KMS-11 (cell line): Measurements from ENCODE around the gene MRPS22.

Source experiments
- H2AFZ ChIP-seq: fragments of 200-600 bp; sonication (generic); 2 replicates; pipeline ENCODE4 v1.6.1; 2016; ENCODE audit warnings: antibody characterized with exemption, mixed run types, low read depth
- H3K27ac ChIP-seq: fragments of 200-600 bp; sonication (generic); 2 replicates; pipeline ENCODE4 v1.6.1; 2016; ENCODE audit warnings: mild to moderate bottlenecking, mixed run types
- H3K27me3 ChIP-seq: fragments of 200-600 bp; sonication (generic); 2 replicates; pipeline ENCODE4 v1.6.1; 2017; ENCODE audit warnings: mild to moderate bottlenecking, low read depth, mixed run types, moderate library complexity; ENCODE audit not compliant: insufficient read depth
- H3K36me3 ChIP-seq: fragments of 200-600 bp; sonication (generic); 2 replicates; pipeline ENCODE4 v1.6.1; 2017; ENCODE audit warnings: mild to moderate bottlenecking, mixed run types; ENCODE audit not compliant: insufficient read depth
- H3K4me1 ChIP-seq: fragments of 200-600 bp; sonication (generic); 2 replicates; pipeline ENCODE4 v1.6.1; 2016; ENCODE audit warnings: mild to moderate bottlenecking, low read depth, mixed run types; ENCODE audit not compliant: poor library complexity, severe bottlenecking
- H3K4me2 ChIP-seq: fragments of 200-600 bp; sonication (generic); 2 replicates; pipeline ENCODE4 v1.7.0; 2016; ENCODE audit warnings: mild to moderate bottlenecking, mixed run types
- H3K4me3 ChIP-seq: fragments of 200-600 bp; sonication (generic); IDR thresholded peaks from 2 replicates; pipeline ENCODE4 v1.6.1; 2017; ENCODE audit warnings: low read depth, low read length, mixed read lengths; ENCODE audit not compliant: insufficient read depth
- H3K79me2 ChIP-seq: fragments of 200-600 bp; sonication (generic); 2 replicates; pipeline ENCODE4 v1.6.1; 2016; ENCODE audit warnings: low read depth, mixed run types; ENCODE audit not compliant: insufficient read depth
- H3K9ac ChIP-seq: fragments of 200-600 bp; sonication (generic); 2 replicates; pipeline ENCODE4 v1.6.1; 2016; ENCODE audit warnings: mild to moderate bottlenecking, mixed run types
- H4K20me1 ChIP-seq: fragments of 200-600 bp; sonication (generic); 2 replicates; pipeline ENCODE4 v1.6.1; 2016; ENCODE audit warnings: mild to moderate bottlenecking, mixed run types; ENCODE audit not compliant: insufficient read depth
- TF ChIP-seq, protein P1 (sequence below): fragments of 200-600 bp; sonication (generic); conservative IDR thresholded peaks from 2 replicates; pipeline ENCODE4 v1.6.1; 2017; ENCODE audit warnings: low read depth, mild to moderate bottlenecking, antibody characterized with exemption, low read length, moderate library complexity, mixed read lengths

MRPS22 gene

DNA sequence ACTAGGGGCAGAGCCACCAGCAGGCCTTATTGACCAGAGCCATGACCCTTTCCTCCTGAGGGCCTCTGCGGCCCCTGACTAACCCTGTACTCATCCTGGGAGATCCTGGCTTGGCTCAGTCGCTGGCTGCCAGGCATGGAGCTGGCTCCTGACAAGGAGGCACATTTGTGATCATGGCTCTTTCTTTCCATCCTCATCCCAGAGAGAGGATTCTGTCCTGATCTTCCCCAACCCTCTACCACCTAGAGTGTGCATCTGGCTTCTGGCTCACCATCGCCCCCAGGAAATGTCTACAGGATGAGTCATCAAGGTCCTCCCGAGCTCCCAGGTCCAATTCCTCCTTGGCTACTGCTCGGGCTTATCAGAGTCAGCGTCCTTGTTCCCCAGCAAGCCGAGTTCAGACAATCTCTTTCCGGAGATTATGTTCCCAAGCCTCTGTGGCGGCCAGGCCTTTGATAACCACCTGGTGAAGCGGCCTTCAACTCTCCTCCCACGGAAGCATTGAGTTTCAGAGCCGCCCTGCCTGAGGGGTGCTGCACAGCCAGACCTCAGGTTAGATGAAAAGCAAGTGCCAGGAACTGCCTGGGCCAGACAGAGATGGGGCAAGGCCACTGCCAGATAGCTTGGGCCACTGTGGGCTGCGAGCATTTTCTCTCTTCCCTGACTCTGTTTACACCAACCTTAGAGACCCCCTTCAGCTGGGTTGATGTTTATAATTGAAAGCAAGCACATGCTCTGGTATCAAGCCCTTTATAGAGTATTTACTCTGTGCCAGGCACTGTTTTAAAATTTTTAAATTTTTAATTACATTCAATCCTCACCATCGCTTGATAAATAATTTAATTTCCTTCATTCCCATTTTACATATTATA, 44.3 kb upstream of the MRPS22 start:
- H3K9ac ChIP-seq, result no peak overlapping the region
- no peaks in the 10 kb centered on the region for H3K36me3 ChIP-seq
- TF ChIP-seq, protein P1, sequence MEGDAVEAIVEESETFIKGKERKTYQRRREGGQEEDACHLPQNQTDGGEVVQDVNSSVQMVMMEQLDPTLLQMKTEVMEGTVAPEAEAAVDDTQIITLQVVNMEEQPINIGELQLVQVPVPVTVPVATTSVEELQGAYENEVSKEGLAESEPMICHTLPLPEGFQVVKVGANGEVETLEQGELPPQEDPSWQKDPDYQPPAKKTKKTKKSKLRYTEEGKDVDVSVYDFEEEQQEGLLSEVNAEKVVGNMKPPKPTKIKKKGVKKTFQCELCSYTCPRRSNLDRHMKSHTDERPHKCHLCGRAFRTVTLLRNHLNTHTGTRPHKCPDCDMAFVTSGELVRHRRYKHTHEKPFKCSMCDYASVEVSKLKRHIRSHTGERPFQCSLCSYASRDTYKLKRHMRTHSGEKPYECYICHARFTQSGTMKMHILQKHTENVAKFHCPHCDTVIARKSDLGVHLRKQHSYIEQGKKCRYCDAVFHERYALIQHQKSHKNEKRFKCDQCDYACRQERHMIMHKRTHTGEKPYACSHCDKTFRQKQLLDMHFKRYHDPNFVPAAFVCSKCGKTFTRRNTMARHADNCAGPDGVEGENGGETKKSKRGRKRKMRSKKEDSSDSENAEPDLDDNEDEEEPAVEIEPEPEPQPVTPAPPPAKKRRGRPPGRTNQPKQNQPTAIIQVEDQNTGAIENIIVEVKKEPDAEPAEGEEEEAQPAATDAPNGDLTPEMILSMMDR, result no peak
- no peaks in the 10 kb centered on the region for H3K79me2 ChIP-seq
- no peaks in the 10 kb centered on the region for H4K20me1 ChIP-seq
- no peaks in the 10 kb centered on the region for H3K27me3 ChIP-seq
- H3K4me2 ChIP-seq, result no peak overlapping the region
- peaks cover 27% of the 10 kb centered on the region for H3K4me1 ChIP-seq
- no peak overlapping the region for H2AFZ ChIP-seq
- H3K4me3 ChIP-seq, result no peak overlapping the region
- no peak overlapping the region for H3K27ac ChIP-seq

DNA sequence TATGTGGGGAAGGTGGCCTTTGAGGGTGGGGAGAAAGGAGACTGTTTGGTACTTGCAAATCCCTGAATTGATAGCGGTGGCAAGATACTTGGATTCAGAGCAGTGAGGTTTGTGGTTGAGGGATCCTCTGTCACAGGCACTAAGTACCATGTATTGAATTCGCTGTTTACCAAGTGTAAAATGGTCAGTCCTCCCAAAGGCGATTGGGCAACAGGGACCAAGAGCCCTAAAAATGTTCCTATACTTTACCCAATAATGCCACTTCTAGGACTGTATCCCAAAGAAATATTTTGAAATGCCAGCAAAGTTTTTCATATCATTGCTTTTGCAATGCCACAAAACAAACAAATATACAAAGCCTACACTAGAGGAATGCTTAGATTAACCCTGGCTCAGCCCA, 43.4 kb upstream of the MRPS22 start:
- Histone ChIP-seq H4K20me1 (no peaks in the 10 kb centered on the region), H3K4me1 (peaks cover 27% of the 10 kb centered on the region), H3K9ac (no peak overlapping the region), H2AFZ (no peak overlapping the region), H3K27ac (no peak overlapping the region), H3K79me2 (no peaks in the 10 kb centered on the region), H3K36me3 (no peaks in the 10 kb centered on the region), H3K4me2 (no peak overlapping the region), H3K4me3 (no peak overlapping the region), H3K27me3 (no peaks in the 10 kb centered on the region)
- TF ChIP-seq, protein P1, result no peak

DNA sequence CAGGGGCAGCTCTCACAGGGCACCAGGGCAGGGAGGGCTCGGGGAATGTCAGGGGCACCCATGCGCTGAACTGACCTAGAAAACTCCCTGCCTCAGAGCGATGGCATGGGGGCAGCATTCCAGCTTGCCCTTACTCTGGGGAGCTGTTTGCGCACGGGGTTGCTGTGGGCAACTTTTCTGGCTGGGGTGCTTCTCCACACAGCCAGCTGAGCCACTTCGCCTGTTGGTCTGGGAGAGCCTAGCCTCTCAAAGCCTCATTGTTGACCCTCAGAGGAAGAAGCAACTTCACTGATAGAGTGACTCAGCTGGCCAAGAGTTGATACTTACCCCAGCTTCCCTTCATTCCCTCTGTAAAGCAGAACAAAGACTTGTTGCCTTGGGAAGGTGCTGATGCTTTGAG, 42.6 kb upstream of the MRPS22 start:
- no peak overlapping the region for H3K27ac ChIP-seq
- peaks cover 27% of the 10 kb centered on the region for H3K4me1 ChIP-seq

DNA sequence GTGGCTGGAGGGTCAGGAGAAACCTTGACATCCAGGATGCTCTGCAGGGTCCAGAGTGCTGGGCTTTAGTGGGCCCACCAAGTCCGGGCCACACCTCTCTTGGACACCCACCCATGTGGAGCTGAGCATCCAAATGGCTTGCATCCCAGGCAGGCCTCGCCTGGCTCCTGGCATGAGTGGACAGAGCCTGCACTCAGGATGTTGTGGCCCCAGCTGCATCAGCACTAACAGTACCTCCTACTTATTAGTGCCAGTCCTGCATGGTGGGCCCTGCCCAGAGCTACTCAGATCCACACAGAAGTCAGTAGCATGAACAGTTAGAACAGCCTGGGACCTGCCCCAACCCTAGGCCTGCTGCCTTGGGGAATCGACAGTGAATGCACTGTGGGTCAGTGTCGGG, 42.2 kb upstream of the MRPS22 start:
- H3K9ac ChIP-seq, result no peak overlapping the region
- H3K4me1 ChIP-seq, result peaks cover 27% of the 10 kb centered on the region
- H3K27ac ChIP-seq, result peak overlapping the region; percentile 66

More for the DNA sequence above, 42.6 kb upstream of the MRPS22 start:
- Histone ChIP-seq H3K4me2 (no peak overlapping the region), H3K4me3 (no peak overlapping the region), H3K9ac (no peak overlapping the region), H4K20me1 (no peaks in the 10 kb centered on the region), H2AFZ (no peak overlapping the region), H3K27me3 (no peaks in the 10 kb centered on the region), H3K79me2 (no peaks in the 10 kb centered on the region), H3K36me3 (no peaks in the 10 kb centered on the region)
- TF ChIP-seq, protein P1, result no peak

More for the DNA sequence above, 42.2 kb upstream of the MRPS22 start:
- Histone ChIP-seq H3K79me2 (no peaks in the 10 kb centered on the region), H4K20me1 (no peaks in the 10 kb centered on the region), H3K36me3 (no peaks in the 10 kb centered on the region), H3K27me3 (no peaks in the 10 kb centered on the region), H3K4me2 (peak overlapping the region; percentile 79; the same call in 1 of the 2 replicates), H3K4me3 (no peak overlapping the region), H2AFZ (peak overlapping the region; percentile 59)
- TF ChIP-seq, protein P1, result no peak
